NB4 (cell line): ENCODE measurements around the gene LDHD.

Source experiments
- DNase-seq: peaks from one replicate; pipeline ENCODE4 v3.0.0; 2010; ENCODE audit warnings: low read depth
- H3K4me3 ChIP-seq: one replicate; pipeline ENCODE4 v1.5.1; 2011; ENCODE audit warnings: mild to moderate bottlenecking, low read depth, low read length, moderate library complexity
- MYC ChIP-seq: IDR thresholded peaks from 2 replicates; pipeline ENCODE4 v1.6.1; 2011; ENCODE audit warnings: low read depth, low read length
- POLR2A ChIP-seq: IDR thresholded peaks from 2 replicates; pipeline ENCODE4 v1.6.1; 2011; ENCODE audit warnings: mild to moderate bottlenecking; ENCODE audit not compliant: insufficient read length; ENCODE audit errors: extremely low read depth
- TF ChIP-seq, protein P1 (sequence below): IDR thresholded peaks from 2 replicates; pipeline ENCODE4 v1.6.1; 2011; ENCODE audit warnings: low read depth, low read length
- TF ChIP-seq, protein P2 (sequence below): IDR thresholded peaks from one replicate; pipeline ENCODE4 v1.5.1; 2012; ENCODE audit warnings: low read depth, low read length

The LDHD gene

DNA sequence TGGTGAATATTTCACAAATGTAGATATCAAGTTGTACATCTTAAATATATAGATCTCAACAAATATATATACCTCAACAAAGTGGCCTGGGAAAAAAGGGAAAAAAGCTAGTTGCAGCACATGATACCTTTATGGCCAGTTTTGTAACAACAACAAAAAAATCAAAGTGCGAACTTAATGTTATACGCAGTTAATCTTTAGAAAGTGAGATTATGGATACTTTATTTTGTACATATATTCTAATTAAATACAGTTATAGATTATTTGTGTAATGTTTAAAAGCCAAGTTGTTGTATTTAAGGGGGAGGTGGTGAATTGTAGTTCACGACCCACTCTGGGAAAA is 31.4 kb upstream of the LDHD start:
- H3K4me3 ChIP-seq: peak overlapping the region; percentile 35
- no peak for DNase-seq
- TF ChIP-seq, protein P1, sequence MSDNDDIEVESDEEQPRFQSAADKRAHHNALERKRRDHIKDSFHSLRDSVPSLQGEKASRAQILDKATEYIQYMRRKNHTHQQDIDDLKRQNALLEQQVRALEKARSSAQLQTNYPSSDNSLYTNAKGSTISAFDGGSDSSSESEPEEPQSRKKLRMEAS: no peak
- TF ChIP-seq, protein P2, sequence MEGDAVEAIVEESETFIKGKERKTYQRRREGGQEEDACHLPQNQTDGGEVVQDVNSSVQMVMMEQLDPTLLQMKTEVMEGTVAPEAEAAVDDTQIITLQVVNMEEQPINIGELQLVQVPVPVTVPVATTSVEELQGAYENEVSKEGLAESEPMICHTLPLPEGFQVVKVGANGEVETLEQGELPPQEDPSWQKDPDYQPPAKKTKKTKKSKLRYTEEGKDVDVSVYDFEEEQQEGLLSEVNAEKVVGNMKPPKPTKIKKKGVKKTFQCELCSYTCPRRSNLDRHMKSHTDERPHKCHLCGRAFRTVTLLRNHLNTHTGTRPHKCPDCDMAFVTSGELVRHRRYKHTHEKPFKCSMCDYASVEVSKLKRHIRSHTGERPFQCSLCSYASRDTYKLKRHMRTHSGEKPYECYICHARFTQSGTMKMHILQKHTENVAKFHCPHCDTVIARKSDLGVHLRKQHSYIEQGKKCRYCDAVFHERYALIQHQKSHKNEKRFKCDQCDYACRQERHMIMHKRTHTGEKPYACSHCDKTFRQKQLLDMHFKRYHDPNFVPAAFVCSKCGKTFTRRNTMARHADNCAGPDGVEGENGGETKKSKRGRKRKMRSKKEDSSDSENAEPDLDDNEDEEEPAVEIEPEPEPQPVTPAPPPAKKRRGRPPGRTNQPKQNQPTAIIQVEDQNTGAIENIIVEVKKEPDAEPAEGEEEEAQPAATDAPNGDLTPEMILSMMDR: no peak
- TF ChIP-seq MYC (no peak), POLR2A (no peak)

DNA sequence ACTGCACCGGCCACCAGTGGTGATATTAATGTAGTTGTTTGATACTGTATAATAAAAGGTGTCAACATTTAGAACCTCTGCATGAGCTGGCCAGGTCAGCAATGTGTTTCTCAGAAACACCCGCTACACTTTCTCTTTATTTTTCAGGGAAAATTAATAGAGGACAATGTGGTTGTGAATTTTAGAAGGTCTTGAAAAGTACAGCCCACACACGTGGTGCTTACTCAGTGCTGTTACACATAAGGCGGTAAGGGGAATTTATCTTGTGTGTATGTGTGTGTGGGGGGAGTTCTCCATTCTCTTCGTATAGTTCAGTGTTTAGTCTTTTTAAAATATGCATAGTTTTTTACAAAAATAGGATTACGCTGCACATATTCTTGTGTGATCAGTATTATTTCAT is 27.4 kb upstream of the LDHD start:
- DNase-seq: no peak
- no peak overlapping the region for H3K4me3 ChIP-seq
- TF ChIP-seq MYC (no peak), POLR2A (no peak)
- TF ChIP-seq, protein P2: no peak
- TF ChIP-seq, protein P1: no peak

DNA sequence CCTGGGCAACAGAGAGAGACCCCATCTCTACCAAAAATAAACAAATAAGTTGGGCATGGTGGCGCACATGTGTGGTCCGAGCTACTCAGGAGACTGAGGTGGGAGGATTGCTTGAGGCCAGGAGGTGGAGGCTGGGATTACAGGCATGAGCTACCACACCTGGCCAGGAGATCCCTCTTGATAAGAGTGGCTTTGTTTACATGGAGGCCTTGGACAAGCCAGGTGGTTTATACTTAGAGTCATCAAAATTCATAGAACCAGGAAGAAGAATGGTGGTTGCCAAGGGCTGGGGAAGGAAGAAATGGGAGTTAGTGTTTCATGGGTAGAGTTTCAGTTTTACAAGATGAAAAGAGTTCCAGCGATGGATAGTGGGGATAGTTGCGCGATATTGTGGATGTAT is 22.9 kb upstream of the LDHD start:
- no peak for DNase-seq
- TF ChIP-seq, protein P1: no peak
- TF ChIP-seq MYC (no peak), POLR2A (no peak)
- TF ChIP-seq, protein P2: no peak
- H3K4me3 ChIP-seq: no peak overlapping the region

DNA sequence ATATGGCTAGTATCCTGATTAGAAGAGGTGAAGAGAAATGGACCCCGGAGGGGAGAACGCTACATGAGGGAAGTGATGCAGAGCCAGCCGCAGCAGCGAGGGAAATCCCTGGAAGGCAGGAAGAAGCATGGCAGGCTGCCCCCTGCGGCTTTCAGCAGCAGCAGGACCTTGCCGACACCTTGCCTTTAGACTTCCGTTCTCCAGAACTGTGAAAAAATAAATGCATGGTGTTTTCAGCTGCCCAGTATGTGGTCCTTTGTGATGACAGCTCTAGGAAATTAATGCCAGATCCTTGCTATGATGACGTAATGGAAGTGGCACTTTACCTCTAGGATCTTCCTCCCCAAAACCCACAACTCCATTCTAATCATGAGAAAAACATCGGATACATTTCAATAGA is 22.1 kb upstream of the LDHD start:
- no peak overlapping the region for H3K4me3 ChIP-seq
- TF ChIP-seq POLR2A: no peak
- TF ChIP-seq, protein P2: no peak
- no peak for TF ChIP-seq MYC
- TF ChIP-seq, protein P1: no peak
- no peak for DNase-seq

DNA sequence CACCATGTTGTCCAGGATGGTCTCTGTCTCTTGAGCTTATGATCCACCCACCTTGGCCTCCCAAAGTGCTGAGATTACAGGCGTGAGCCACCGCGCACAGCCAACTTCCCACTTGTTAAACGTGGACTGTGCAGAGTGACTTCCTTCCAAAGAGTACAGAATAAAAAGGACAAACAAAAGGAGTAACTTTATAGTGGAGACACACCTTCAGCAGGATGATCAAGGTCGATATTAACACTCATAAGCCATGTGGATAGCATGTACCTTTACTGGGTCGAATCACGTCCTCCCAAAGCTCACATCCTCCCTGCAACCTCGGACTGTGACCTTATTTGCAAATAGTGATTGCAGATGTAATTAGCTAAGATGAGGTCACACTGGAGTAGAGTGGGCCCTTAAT is 21.7 kb upstream of the LDHD start:
- H3K4me3 ChIP-seq: no peak overlapping the region
- DNase-seq: no peak
- TF ChIP-seq, protein P1: no peak
- TF ChIP-seq, protein P2: no peak
- no peak for TF ChIP-seq MYC

DNA sequence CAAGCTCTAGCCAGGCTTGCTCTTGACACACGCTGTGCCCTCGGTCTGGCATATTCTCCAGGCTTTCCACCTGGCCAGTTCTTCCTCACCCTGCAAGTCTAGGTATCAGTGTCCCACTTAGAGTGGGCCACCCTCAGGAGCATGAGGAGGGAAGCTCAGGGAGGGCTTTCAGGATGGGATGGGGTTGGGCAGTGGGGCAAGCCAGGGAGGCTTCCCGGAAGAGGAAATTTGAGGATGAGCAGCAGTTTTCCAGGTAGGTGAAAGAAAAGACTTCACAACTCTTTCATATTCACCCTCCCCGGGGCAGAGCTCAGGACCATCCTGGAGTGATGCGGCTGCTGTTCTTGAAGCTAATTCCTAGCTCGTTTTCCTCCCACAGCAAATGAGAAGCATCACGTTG is 14.5 kb upstream of the LDHD start:
- TF ChIP-seq, protein P2: no peak
- TF ChIP-seq MYC: no peak
- no peak for DNase-seq
- H3K4me3 ChIP-seq: no peak overlapping the region
